OCI-LY7 (cell line): ENCODE data around the gene TBATA. TPM values are rescaled to one million over a fixed set of nuclear protein-coding genes. Genes with fewer than 3 reads are reported as not detected.

Source experiments
- BruUV-seq: library from RNA; stranded (reverse); fragments of 400-500 nt; replicated peaks from 2 replicates; lab custom pipeline; 2021; lab: Mats Ljungman, UMichigan
- CTCF ChIA-PET: fragments of 300-600 bp; sonication (Branson Sonifier 250); formaldehyde crosslinking; loops from one replicate; lab custom pipeline; 2022; ENCODE audit warnings: antibody characterized with exemption; ENCODE audit not compliant: unreplicated experiment; lab: Charles Lee
- POLR2A ChIA-PET: fragments of 300-600 bp; sonication (Branson Sonifier 250); formaldehyde crosslinking; loops from one replicate; lab custom pipeline; 2022; ENCODE audit warnings: antibody characterized with exemption; lab: Charles Lee
- DNase-seq: peaks from one replicate; pipeline ENCODE4 v3.0.0-alpha.2; 2015; ENCODE audit warnings: low spot score
- H2AFZ ChIP-seq: fragments of 200-600 bp; sonication (generic), shearing (Covaris generic); 2 replicates; pipeline ENCODE4 v1.6.1; 2014; ENCODE audit warnings: mild to moderate bottlenecking, antibody characterized with exemption, low read length, moderate library complexity
- H3K27ac ChIP-seq: fragments of 200-600 bp; sonication (generic); 2 replicates; pipeline ENCODE4 v1.5.1; 2014; ENCODE audit warnings: mixed run types, low read depth, mild to moderate bottlenecking, moderate library complexity, low read length, inconsistent platforms; ENCODE audit not compliant: poor library complexity, severe bottlenecking
- H3K36me3 ChIP-seq: fragments of 200-600 bp; sonication (generic); 2 replicates; pipeline ENCODE4 v1.6.1; 2014; ENCODE audit warnings: mild to moderate bottlenecking, antibody characterized with exemption, low read length, moderate library complexity, mixed read lengths; ENCODE audit not compliant: insufficient read depth
- H3K4me1 ChIP-seq: fragments of 200-600 bp; sonication (generic); 2 replicates; pipeline ENCODE4 v1.5.1; 2014; ENCODE audit warnings: mild to moderate bottlenecking, low read length; ENCODE audit not compliant: insufficient read depth, poor library complexity, severe bottlenecking
- H3K4me2 ChIP-seq: fragments of 200-600 bp; sonication (generic); 2 replicates; pipeline ENCODE4 v1.6.1; 2014; ENCODE audit warnings: mild to moderate bottlenecking, low read length
- H3K4me3 ChIP-seq: fragments of 200-600 bp; sonication (generic); 2 replicates; pipeline ENCODE4 v1.5.1; 2014; ENCODE audit warnings: mild to moderate bottlenecking, low read depth, low read length; ENCODE audit not compliant: poor library complexity, severe bottlenecking
- H3K79me2 ChIP-seq: fragments of 200-600 bp; sonication (generic); 2 replicates; pipeline ENCODE4 v1.6.1; 2016; ENCODE audit warnings: low read depth, mild to moderate bottlenecking, low read length, moderate library complexity, mixed read lengths; ENCODE audit not compliant: insufficient read depth
- H3K9me2 ChIP-seq: fragments of 200-600 bp; sonication (generic); 2 replicates; pipeline ENCODE4 v1.6.1; 2016; ENCODE audit warnings: mild to moderate bottlenecking, low read length, mixed read lengths; ENCODE audit not compliant: insufficient read depth
- H3K9me3 ChIP-seq: fragments of 200-600 bp; sonication (generic); 2 replicates; pipeline ENCODE4 v1.6.1; 2014; ENCODE audit warnings: mild to moderate bottlenecking, mixed run types, low read length, mixed read lengths
- H4K20me1 ChIP-seq: fragments of 200-600 bp; sonication (generic); 2 replicates; pipeline ENCODE4 v1.6.1; 2014; ENCODE audit warnings: mild to moderate bottlenecking, antibody characterized with exemption, low read length, moderate library complexity, mixed read lengths; ENCODE audit not compliant: insufficient read depth
- CTCF ChIP-seq: fragments of 200-600 bp; sonication (generic); conservative IDR thresholded peaks from 2 replicates; pipeline ENCODE4 v1.5.1; 2014; ENCODE audit warnings: mild to moderate bottlenecking, antibody characterized with exemption, low read length, moderate library complexity, mixed read lengths
- EZH2phosphoT487 ChIP-seq: fragments of 200-600 bp; sonication (generic); IDR thresholded peaks from 2 replicates; pipeline ENCODE4 v1.6.1; 2018; ENCODE audit warnings: low read depth, borderline replicate concordance, mild to moderate bottlenecking, mixed run types, antibody characterized with exemption, low read length, moderate library complexity, mixed read lengths
- intact Hi-C: fragments of 100-400 bp; cut with micrococcal nuclease; formaldehyde crosslinking; loops from one replicate; pipeline ENCODE4 v1.10.0; 2022; ENCODE audit not compliant: unreplicated experiment
- total RNA-seq, 2 experiments: library from RNA; depleted of rRNA in 1 of 2; stranded (reverse); fragments of >200 nt in 1 of 2; shearing (Covaris generic) in 1 of 2; gene quantifications; 2 replicates each; pipeline ENCODE4 v1.2.3, GENCODE V29; 2014 to 2022

TBATA gene
- total RNA-seq, 2 experiments from 2014 or later = not detected

GRCh38 chr10:70799124-70799523 lies 13.9 kb upstream of the TBATA start:
- Histone ChIP-seq H3K27ac (no peak overlapping the region), H3K4me3 (no peak overlapping the region), H3K4me2 (no peak overlapping the region), H3K79me2 (no peaks in the 10 kb centered on the region), H2AFZ (no peak overlapping the region), H3K36me3 (no peaks in the 10 kb centered on the region), H3K9me2 (no peaks in the 10 kb centered on the region), H3K9me3 (no peaks in the 10 kb centered on the region), H4K20me1 (no peaks in the 10 kb centered on the region), H3K4me1 (no peaks in the 10 kb centered on the region)
- ChIA-PET POLR2A (no interaction called here), CTCF (no interaction called here)
- BruUV-seq = no TSS peak
- intact Hi-C loops = no loop called here
- no peak for TF ChIP-seq EZH2phosphoT487
- TF ChIP-seq CTCF = no peak
- DNase-seq = no peak

- H3K27ac ChIP-seq = no peak overlapping the region
- H3K4me3 ChIP-seq = no peak overlapping the region
- no peak for TF ChIP-seq EZH2phosphoT487
- TF ChIP-seq CTCF = no peak
- intact Hi-C loops = no loop called here
- no peaks in the 10 kb centered on the region for H3K79me2 ChIP-seq
- H3K9me3 ChIP-seq = no peaks in the 10 kb centered on the region
- no peak for DNase-seq
- CTCF ChIA-PET = no interaction called here
- H3K4me2 ChIP-seq = no peak overlapping the region
- no peaks in the 10 kb centered on the region for H3K4me1 ChIP-seq
- BruUV-seq = no TSS peak
- no peaks in the 10 kb centered on the region for H3K9me2 ChIP-seq
- POLR2A ChIA-PET = no interaction called here
- no peak overlapping the region for H2AFZ ChIP-seq
- no peaks in the 10 kb centered on the region for H3K36me3 ChIP-seq
- H4K20me1 ChIP-seq = no peaks in the 10 kb centered on the region
Measured at GRCh38 chr10:70797840-70798239, 12.7 kb upstream of the TBATA start.

GRCh38 chr10:70795613-70796012 lies 10.4 kb upstream of the TBATA start:
- no peak overlapping the region for H3K27ac ChIP-seq
- CTCF ChIA-PET = no interaction called here
- POLR2A ChIA-PET = no interaction called here
- H2AFZ ChIP-seq = no peak overlapping the region
- H3K4me1 ChIP-seq = no peaks in the 10 kb centered on the region
- no peaks in the 10 kb centered on the region for H3K79me2 ChIP-seq
- intact Hi-C loops = no loop called here
- no peaks in the 10 kb centered on the region for H3K9me3 ChIP-seq
- H3K4me3 ChIP-seq = no peak overlapping the region
- no peaks in the 10 kb centered on the region for H3K36me3 ChIP-seq
- BruUV-seq = no TSS peak
- H3K4me2 ChIP-seq = no peak overlapping the region
- H4K20me1 ChIP-seq = no peaks in the 10 kb centered on the region
- H3K9me2 ChIP-seq = no peaks in the 10 kb centered on the region
- DNase-seq = no peak
- TF ChIP-seq CTCF = no peak
- no peak for TF ChIP-seq EZH2phosphoT487
